ENCODE data around the gene APLP1.

DNA sequence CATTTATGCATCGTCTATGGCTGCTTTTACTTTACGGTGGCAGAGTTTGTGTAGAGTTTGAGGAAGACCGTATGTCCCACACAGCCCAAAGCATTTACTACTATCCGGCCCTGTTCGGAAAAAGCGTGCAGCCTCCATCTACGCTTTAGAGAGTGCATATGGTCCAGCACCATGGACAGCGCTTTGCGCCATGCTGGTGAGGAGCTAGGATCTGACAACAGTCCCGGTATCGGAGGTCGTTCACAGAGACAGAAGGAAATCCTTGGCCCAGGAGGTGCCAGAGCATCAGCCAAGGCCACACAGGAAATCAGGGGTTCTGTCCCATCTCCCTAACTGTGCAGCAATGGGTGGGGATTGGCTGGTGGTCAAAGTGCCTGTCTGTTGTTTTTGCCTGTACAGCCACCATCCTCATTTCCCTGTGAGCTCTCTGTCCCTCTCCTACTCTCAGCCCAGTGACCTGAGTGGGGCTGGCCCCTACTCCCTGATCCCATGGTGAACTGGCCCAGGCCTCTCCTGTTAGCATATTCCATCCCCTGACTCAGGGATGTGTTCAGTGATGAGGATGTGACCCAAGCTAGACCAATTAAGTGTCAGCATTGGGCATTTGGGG is 39.6 kb upstream of the APLP1 start:
- TF ChIP-seq, protein P1, sequence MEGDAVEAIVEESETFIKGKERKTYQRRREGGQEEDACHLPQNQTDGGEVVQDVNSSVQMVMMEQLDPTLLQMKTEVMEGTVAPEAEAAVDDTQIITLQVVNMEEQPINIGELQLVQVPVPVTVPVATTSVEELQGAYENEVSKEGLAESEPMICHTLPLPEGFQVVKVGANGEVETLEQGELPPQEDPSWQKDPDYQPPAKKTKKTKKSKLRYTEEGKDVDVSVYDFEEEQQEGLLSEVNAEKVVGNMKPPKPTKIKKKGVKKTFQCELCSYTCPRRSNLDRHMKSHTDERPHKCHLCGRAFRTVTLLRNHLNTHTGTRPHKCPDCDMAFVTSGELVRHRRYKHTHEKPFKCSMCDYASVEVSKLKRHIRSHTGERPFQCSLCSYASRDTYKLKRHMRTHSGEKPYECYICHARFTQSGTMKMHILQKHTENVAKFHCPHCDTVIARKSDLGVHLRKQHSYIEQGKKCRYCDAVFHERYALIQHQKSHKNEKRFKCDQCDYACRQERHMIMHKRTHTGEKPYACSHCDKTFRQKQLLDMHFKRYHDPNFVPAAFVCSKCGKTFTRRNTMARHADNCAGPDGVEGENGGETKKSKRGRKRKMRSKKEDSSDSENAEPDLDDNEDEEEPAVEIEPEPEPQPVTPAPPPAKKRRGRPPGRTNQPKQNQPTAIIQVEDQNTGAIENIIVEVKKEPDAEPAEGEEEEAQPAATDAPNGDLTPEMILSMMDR (IDR thresholded peaks at IDR 0.05) = no peak
- no peak for TF ChIP-seq POLR2AphosphoS5 (IDR thresholded peaks at IDR 0.05)

All from sigmoid colon (tissue), 4 donors.